Measurements from ENCODE around the gene TLCD3B. TPM values are rescaled to one million over a fixed set of nuclear protein-coding genes. Genes with fewer than 3 reads are reported as not detected.

TLCD3B gene
- total and polyA plus RNA-seq, 2 experiments from 2014 or later = 0.36 TPM; not detected in 1

GRCh38 chr16:30063893-30064728 is 33.0 kb upstream of the TLCD3B start:
- Histone ChIP-seq H3K4me1 (ENCODE audit: low read depth) (peaks cover 44% of the 10 kb centered on the region), H3K27me3 (no peaks in the 10 kb centered on the region)
- peak in 1 of 2 donors; percentile 87 for DNase-seq (ENCODE audit: low read depth in 1 of 2, low spot score in 1 of 2)

GRCh38 chr16:30063278-30063892 is 32.3 kb upstream of the TLCD3B start:
- TF ChIP-seq, protein P1, sequence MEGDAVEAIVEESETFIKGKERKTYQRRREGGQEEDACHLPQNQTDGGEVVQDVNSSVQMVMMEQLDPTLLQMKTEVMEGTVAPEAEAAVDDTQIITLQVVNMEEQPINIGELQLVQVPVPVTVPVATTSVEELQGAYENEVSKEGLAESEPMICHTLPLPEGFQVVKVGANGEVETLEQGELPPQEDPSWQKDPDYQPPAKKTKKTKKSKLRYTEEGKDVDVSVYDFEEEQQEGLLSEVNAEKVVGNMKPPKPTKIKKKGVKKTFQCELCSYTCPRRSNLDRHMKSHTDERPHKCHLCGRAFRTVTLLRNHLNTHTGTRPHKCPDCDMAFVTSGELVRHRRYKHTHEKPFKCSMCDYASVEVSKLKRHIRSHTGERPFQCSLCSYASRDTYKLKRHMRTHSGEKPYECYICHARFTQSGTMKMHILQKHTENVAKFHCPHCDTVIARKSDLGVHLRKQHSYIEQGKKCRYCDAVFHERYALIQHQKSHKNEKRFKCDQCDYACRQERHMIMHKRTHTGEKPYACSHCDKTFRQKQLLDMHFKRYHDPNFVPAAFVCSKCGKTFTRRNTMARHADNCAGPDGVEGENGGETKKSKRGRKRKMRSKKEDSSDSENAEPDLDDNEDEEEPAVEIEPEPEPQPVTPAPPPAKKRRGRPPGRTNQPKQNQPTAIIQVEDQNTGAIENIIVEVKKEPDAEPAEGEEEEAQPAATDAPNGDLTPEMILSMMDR (IDR thresholded peaks at IDR 0.05; ENCODE audit: low read depth, low read length) = no peak
- H3K27me3 ChIP-seq = no peaks in the 10 kb centered on the region
- peaks cover 16% of the 10 kb centered on the region for H3K36me3 ChIP-seq
- no peak for DNase-seq (ENCODE audit: low read depth in 1 of 2, low spot score in 1 of 2)
- H3K4me3 ChIP-seq = peak overlapping the region; percentile 85
- peak overlapping the region; percentile 92 for H3K27ac ChIP-seq
- H3K4me1 ChIP-seq (ENCODE audit: low read depth) = peaks cover 41% of the 10 kb centered on the region
- no peaks in the 10 kb centered on the region for H3K9me3 ChIP-seq (ENCODE audit: low read depth)

More at GRCh38 chr16:30063893-30064728, 33.0 kb upstream of the TLCD3B start:
- peaks cover 23% of the 10 kb centered on the region for H3K36me3 ChIP-seq
- peak overlapping the region; percentile 85 for H3K4me3 ChIP-seq
- TF ChIP-seq, protein P1 (IDR thresholded peaks at IDR 0.05; ENCODE audit: low read depth, low read length) = peak; percentile 19
- H3K27ac ChIP-seq = peak overlapping the region; percentile 92
- no peaks in the 10 kb centered on the region for H3K9me3 ChIP-seq (ENCODE audit: low read depth)

DNA sequence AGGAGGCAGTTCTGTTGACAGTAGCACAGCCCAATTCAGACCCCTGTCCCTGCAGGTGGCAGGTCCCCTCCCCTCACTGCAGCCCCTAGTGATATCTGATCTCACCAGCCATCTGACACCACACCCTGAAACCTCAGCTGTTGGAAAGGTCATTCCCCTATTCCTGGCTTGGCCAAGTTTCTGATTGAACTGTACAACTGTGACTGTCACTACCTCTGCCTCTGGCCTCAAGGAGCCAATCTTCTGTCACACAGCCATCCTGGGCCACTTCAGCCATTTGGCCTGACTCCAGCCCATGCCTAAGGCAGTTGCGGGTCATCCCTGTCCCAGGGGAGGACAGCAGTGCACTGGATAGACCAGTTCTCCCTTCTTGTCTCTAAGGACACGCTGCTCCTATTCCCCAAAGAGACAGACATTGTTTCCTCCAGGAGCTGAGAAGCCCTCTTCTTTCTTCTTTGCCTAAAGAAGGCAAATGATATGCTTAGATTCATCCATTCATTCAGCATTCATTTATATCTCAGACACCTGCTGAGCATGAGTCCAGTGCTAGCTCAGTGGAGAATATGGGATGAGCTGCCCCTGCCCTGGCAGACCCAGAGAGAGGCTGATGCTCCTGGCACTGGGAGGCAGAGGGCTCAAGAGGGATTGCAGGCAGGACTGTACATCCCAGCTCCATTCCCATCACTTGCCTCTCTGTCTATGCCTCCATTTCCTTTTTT is 29.9 kb upstream of the TLCD3B start:
- H3K9me3 ChIP-seq (ENCODE audit: low read depth) = no peaks in the 10 kb centered on the region
- H3K27ac ChIP-seq = peak overlapping the region; percentile 81
- H3K27me3 ChIP-seq = no peaks in the 10 kb centered on the region
- H3K4me3 ChIP-seq = no peak overlapping the region
- peaks cover 28% of the 10 kb centered on the region for H3K4me1 ChIP-seq (ENCODE audit: low read depth)
- DNase-seq (ENCODE audit: low read depth in 1 of 2, low spot score in 1 of 2) = peak in 1 of 2 donors; percentile 37
- TF ChIP-seq, protein P1 (IDR thresholded peaks at IDR 0.05; ENCODE audit: low read depth, low read length) = no peak
- no peaks in the 10 kb centered on the region for H3K36me3 ChIP-seq

- H3K27me3 ChIP-seq = no peaks in the 10 kb centered on the region
- no peaks in the 10 kb centered on the region for H3K9me3 ChIP-seq (ENCODE audit: low read depth)
- peaks cover 28% of the 10 kb centered on the region for H3K4me1 ChIP-seq (ENCODE audit: low read depth)
- peak overlapping the region; percentile 81 for H3K27ac ChIP-seq
- no peak overlapping the region for H3K4me3 ChIP-seq
- H3K36me3 ChIP-seq = no peaks in the 10 kb centered on the region
- TF ChIP-seq, protein P1 (IDR thresholded peaks at IDR 0.05; ENCODE audit: low read depth, low read length) = no peak
- no peak for DNase-seq (ENCODE audit: low read depth in 1 of 2, low spot score in 1 of 2)
Measured at GRCh38 chr16:30060346-30060745, 29.3 kb upstream of the TLCD3B start.

DNA sequence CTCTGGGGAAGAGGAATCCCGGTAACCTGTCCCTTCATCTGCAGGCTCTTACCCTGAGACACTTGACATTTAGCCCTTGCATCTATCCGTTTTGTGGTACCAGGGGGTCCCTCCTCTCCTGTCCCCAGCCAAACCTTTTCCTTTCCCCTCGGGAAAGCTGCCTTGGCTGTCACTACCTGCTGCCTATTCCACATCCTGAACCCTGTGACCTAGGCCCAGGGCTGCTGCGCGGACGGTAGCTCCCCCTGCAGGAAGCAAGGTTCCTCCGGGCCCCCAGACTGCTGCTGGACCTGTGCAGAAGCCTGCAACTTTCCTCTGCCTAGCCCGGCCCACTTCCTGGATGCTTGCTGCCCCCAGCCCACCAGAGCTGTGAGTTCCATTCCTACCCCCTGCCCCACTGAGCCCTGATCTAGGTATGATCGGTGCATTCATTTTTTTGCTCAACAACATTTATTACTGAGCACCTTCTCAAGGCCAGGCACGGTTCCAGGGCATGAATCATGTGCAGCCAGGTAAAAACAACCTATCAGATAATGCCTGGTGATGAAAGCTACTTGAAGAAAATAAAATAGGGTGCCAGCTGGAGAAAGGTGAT is 24.0 kb upstream of the TLCD3B start:
- Histone ChIP-seq H3K27me3 (no peaks in the 10 kb centered on the region), H3K36me3 (no peaks in the 10 kb centered on the region), H3K4me1 (ENCODE audit: low read depth) (peaks cover 4% of the 10 kb centered on the region), H3K9me3 (ENCODE audit: low read depth) (no peaks in the 10 kb centered on the region), H3K4me3 (no peak overlapping the region), H3K27ac (no peak overlapping the region)
- peak in 1 of 2 donors; percentile 60 for DNase-seq (ENCODE audit: low read depth in 1 of 2, low spot score in 1 of 2)
- TF ChIP-seq, protein P1 (IDR thresholded peaks at IDR 0.05; ENCODE audit: low read depth, low read length) = peak; percentile 63

All from cardiac muscle cell (in vitro differentiated cells and primary cell).